ENCODE data around the gene KRT1.

GRCh38 chr12:52661668-52662067, 18.5 kb downstream of the KRT1 start:
- TF ChIP-seq EZH2 (IDR thresholded peaks at IDR 0.05) = no peak
- TF ChIP-seq FOXP2 (optimal IDR thresholded peaks at IDR 0.05; ENCODE audit: control extremely low read depth, extremely low read length, insufficient read depth) = no peak
- TF ChIP-seq POLR2AphosphoS5 (IDR thresholded peaks at IDR 0.05; ENCODE audit: borderline replicate concordance, low read depth, low read length) = no peak

All from SK-N-MC (cell line).